Dedifferentiated amniotic fluid mesenchymal stem cell (primary cell): ENCODE measurements around the gene HS3ST6.
"Not testable (repeated sequence)": the region's sequence is repeated elsewhere in the genome, so short reads cannot be mapped to it uniquely, and the experiment has no call there.

Source experiments
- DNase-seq: peaks from one replicate; pipeline ENCODE4 v3.0.0-alpha.2; 2016; ENCODE audit errors: extremely low spot score

The HS3ST6 gene

GRCh38 chr16:1877804-1878203, 40.4 kb downstream of the HS3ST6 start:
- DNase-seq: no peak

- no peak for DNase-seq
Observed at GRCh38 chr16:1877089-1877488, 41.1 kb downstream of the HS3ST6 start.

GRCh38 chr16:1876468-1876867, 41.7 kb downstream of the HS3ST6 start:
- no peak for DNase-seq

- not testable (repeated sequence) for DNase-seq
Observed at GRCh38 chr16:1876066-1876465, 42.1 kb downstream of the HS3ST6 start.

GRCh38 chr16:1874854-1875253, 43.4 kb downstream of the HS3ST6 start:
- no peak for DNase-seq

- no peak for DNase-seq
Observed at GRCh38 chr16:1871974-1872635, 46.1 kb downstream of the HS3ST6 start, which contains the start of gene MEIOB. TSS of gene MEIOB (minus strand) at chr16:1872164. CDS start at chr16:1868175, 3,989 bp downstream.

GRCh38 chr16:1870365-1871082, 47.7 kb downstream of the HS3ST6 start:
- DNase-seq: no peak

GRCh38 chr16:1865902-1866690, 52.1 kb downstream of the HS3ST6 start:
- DNase-seq: no peak

- DNase-seq: peak; percentile 27
Observed at GRCh38 chr16:1863681-1864460, 54.3 kb downstream of the HS3ST6 start.

- no peak for DNase-seq
Observed at GRCh38 chr16:1862394-1862793, 55.8 kb downstream of the HS3ST6 start.

GRCh38 chr16:1861730-1862129, 56.5 kb downstream of the HS3ST6 start:
- no peak for DNase-seq
